ENCODE measurements around the gene SETD5. TPM values are rescaled to one million over a fixed set of nuclear protein-coding genes. Genes with fewer than 3 reads are reported as not detected.

Gene SETD5
- total RNA-seq, 1 experiment from 2014 or later: 74.9 TPM

- TF ChIP-seq CTCF (conservative IDR thresholded peaks at IDR 0.05; ENCODE audit: low read depth, low read length) (no peak), EZH2 (IDR thresholded peaks at IDR 0.05; ENCODE audit: low read length, unreplicated experiment) (no peak), EZH2phosphoT487 (IDR thresholded peaks at IDR 0.05; ENCODE audit: borderline replicate concordance, low read length) (no peak)
- CTCF ChIA-PET: no interaction called here
- peaks cover 56% of the 10 kb centered on the region for H3K27me3 ChIP-seq (ENCODE audit: low read length)
Observed at GRCh38 chr3:9525078-9525477, 127.7 kb downstream of the SETD5 start.

More at GRCh38 chr3:9525078-9525477, 127.7 kb downstream of the SETD5 start:
- no peaks in the 10 kb centered on the region for H3K36me3 ChIP-seq (ENCODE audit: low read depth, low read length)
- intact Hi-C loops (cut with micrococcal nuclease): loop anchor here (5.0 kb wide), 1 partner anchor 107 kb away; no protein-coding TSS in a partner anchor
- H3K4me3 ChIP-seq (ENCODE audit: low read length): no peak overlapping the region
- no peaks in the 10 kb centered on the region for H3K4me1 ChIP-seq (ENCODE audit: insufficient read depth, low read length)
- ATAC-seq: no peak
- no peak overlapping the region for H3K4me2 ChIP-seq (ENCODE audit: low read length)
- BruUV-seq (replicated peaks): no TSS peak
- no peaks in the 10 kb centered on the region for H3K79me2 ChIP-seq (ENCODE audit: low read length)
- no peaks in the 10 kb centered on the region for H3K9me2 ChIP-seq (replicated peaks; ENCODE audit: low read length)
- H3F3A ChIP-seq (ENCODE audit: low read length, unreplicated experiment): no peaks in the 10 kb centered on the region
- POLR2A ChIA-PET (ENCODE audit: unreplicated experiment): no interaction called here
- H4K20me1 ChIP-seq (ENCODE audit: low read length): no peaks in the 10 kb centered on the region
- H3K9ac ChIP-seq (ENCODE audit: low read length): no peak overlapping the region
- no peak for DNase-seq
- no peak overlapping the region for H2AFZ ChIP-seq (ENCODE audit: low read length)
- no peaks in the 10 kb centered on the region for H3K9me3 ChIP-seq (ENCODE audit: low read length)
- no peak overlapping the region for H3K27ac ChIP-seq (ENCODE audit: low read length)

Other genes with a start within 250 kb of the SETD5 start
- gene SRGAP3, start 148.0 kb upstream of the SETD5 start, total RNA-seq (2014; rRNA removed): 7.5 and 9.6 TPM in 2 replicates
- gene THUMPD3, start 34.6 kb upstream of the SETD5 start, total RNA-seq (2014; rRNA removed): 45.3 and 65.5 TPM in 2 replicates
- gene LHFPL4, start 156.2 kb downstream of the SETD5 start, total RNA-seq (2014; rRNA removed): not detected in 2 replicates

Data from PC-3 (cell line).